H9 (cell line): ENCODE data around the gene ZNF135. TPM values are rescaled to one million over a fixed set of nuclear protein-coding genes. Genes with fewer than 3 reads are reported as not detected.
A peak's percentile ranks its signal among the peaks of the same experiment; 100 is the strongest.

Source experiments
- DNase-seq: peaks from one replicate; pipeline ENCODE4 v3.0.0-alpha.2; 2017
- H2AFZ ChIP-seq: one replicate; pipeline ENCODE4 v1.6.1; 2013; ENCODE audit warnings: mild to moderate bottlenecking, low read length, control low read depth, moderate library complexity
- H2AK5ac ChIP-seq: 2 replicates; pipeline ENCODE4 v1.6.1; 2013; ENCODE audit warnings: low read length, control low read depth, mixed read lengths; ENCODE audit not compliant: insufficient read length
- H2BK120ac ChIP-seq: one replicate; pipeline ENCODE4 v1.6.1; 2013; ENCODE audit warnings: low read depth, mild to moderate bottlenecking, low read length, control low read depth, inconsistent platforms; ENCODE audit not compliant: poor library complexity, severe bottlenecking
- H2BK12ac ChIP-seq: 2 replicates; pipeline ENCODE4 v1.6.1; 2013; ENCODE audit warnings: low read length, control low read depth, mixed read lengths, low read depth; ENCODE audit not compliant: insufficient read length
- H2BK15ac ChIP-seq: 2 replicates; pipeline ENCODE4 v1.6.1; 2013; ENCODE audit warnings: low read depth, low read length, control low read depth
- H2BK20ac ChIP-seq: one replicate; pipeline ENCODE4 v1.6.1; 2013; ENCODE audit warnings: low read depth, mild to moderate bottlenecking, low read length, control low read depth, inconsistent platforms; ENCODE audit not compliant: poor library complexity, severe bottlenecking
- H2BK5ac ChIP-seq: 2 replicates; pipeline ENCODE4 v1.6.1; 2013; ENCODE audit warnings: low read length, control low read depth, mixed read lengths; ENCODE audit not compliant: insufficient read length
- H3K14ac ChIP-seq: 2 replicates; pipeline ENCODE4 v1.6.1; 2013; ENCODE audit warnings: low read length, control low read depth; ENCODE audit not compliant: insufficient read depth
- H3K18ac ChIP-seq: 2 replicates; pipeline ENCODE4 v1.6.1; 2013; ENCODE audit warnings: low read depth, mild to moderate bottlenecking, mixed read lengths, low read length, control low read depth; ENCODE audit not compliant: insufficient read length
- H3K23ac ChIP-seq: 2 replicates; pipeline ENCODE4 v1.6.1; 2013; ENCODE audit warnings: low read length, control low read depth, mixed read lengths, low read depth; ENCODE audit not compliant: insufficient read length
- H3K23me2 ChIP-seq: 2 replicates; pipeline ENCODE4 v1.6.1; 2013; ENCODE audit warnings: low read depth, mild to moderate bottlenecking, mixed read lengths, low read length, control low read depth; ENCODE audit not compliant: insufficient read length, poor library complexity, severe bottlenecking
- H3K27ac ChIP-seq: 2 replicates; pipeline ENCODE4 v1.5.1; 2013; ENCODE audit warnings: low read length, control low read depth, mixed read lengths, low read depth; ENCODE audit not compliant: insufficient read length
- H3K27me3 ChIP-seq: 2 replicates; pipeline ENCODE4 v1.6.1; 2013; ENCODE audit warnings: low read length, control low read depth, inconsistent platforms; ENCODE audit not compliant: insufficient read depth
- H3K4ac ChIP-seq: 2 replicates; pipeline ENCODE4 v1.6.1; 2013; ENCODE audit warnings: low read depth, mild to moderate bottlenecking, control low read depth, inconsistent platforms, low read length, moderate library complexity
- H3K4me1 ChIP-seq: 2 replicates; pipeline ENCODE4 v1.6.1; 2013; ENCODE audit warnings: low read length, control low read depth, inconsistent platforms; ENCODE audit not compliant: insufficient read depth
- H3K4me2 ChIP-seq: 2 replicates; pipeline ENCODE4 v1.6.1; 2013; ENCODE audit warnings: low read length, control low read depth, mixed read lengths; ENCODE audit not compliant: insufficient read length, insufficient read depth
- H3K56ac ChIP-seq: 2 replicates; pipeline ENCODE4 v1.6.1; 2013; ENCODE audit warnings: low read depth, mild to moderate bottlenecking, mixed read lengths, low read length, control low read depth; ENCODE audit not compliant: insufficient read length
- H3K79me1 ChIP-seq: 2 replicates; pipeline ENCODE4 v1.6.1; 2013; ENCODE audit warnings: low read depth, mild to moderate bottlenecking, moderate library complexity, low read length, control low read depth, inconsistent platforms; ENCODE audit not compliant: insufficient read depth, poor library complexity, severe bottlenecking
- H3K79me2 ChIP-seq: 2 replicates; pipeline ENCODE4 v1.6.1; 2013; ENCODE audit warnings: low read length, control low read depth, inconsistent platforms; ENCODE audit not compliant: insufficient read depth
- H3K9ac ChIP-seq: 2 replicates; pipeline ENCODE4 v1.6.1; 2013; ENCODE audit warnings: low read length, control low read depth, mixed read lengths; ENCODE audit not compliant: insufficient read length; ENCODE audit errors: extremely low read depth
- H3K9me3 ChIP-seq: one replicate; pipeline ENCODE4 v1.6.1; 2013; ENCODE audit warnings: low read depth, low read length, inconsistent platforms; ENCODE audit not compliant: control insufficient read depth
- H3T11ph ChIP-seq: one replicate; pipeline ENCODE4 v1.6.1; 2013; ENCODE audit warnings: mild to moderate bottlenecking, low read length, control low read depth, inconsistent platforms
- H4K20me1 ChIP-seq: one replicate; pipeline ENCODE4 v1.6.1; 2013; ENCODE audit not compliant: control insufficient read depth, insufficient read length, insufficient read depth
- H4K5ac ChIP-seq: 2 replicates; pipeline ENCODE4 v1.6.1; 2013; ENCODE audit warnings: low read depth, mild to moderate bottlenecking, mixed read lengths, low read length, control low read depth; ENCODE audit not compliant: insufficient read length
- H4K8ac ChIP-seq: replicated peaks from 2 replicates; pipeline ENCODE4 v1.6.1; 2013; ENCODE audit warnings: low read length, control low read depth, mixed read lengths, low read depth; ENCODE audit not compliant: insufficient read length
- H4K91ac ChIP-seq: 2 replicates; pipeline ENCODE4 v1.6.1; 2013; ENCODE audit warnings: low read depth, mild to moderate bottlenecking, moderate library complexity, mixed read lengths, low read length, control low read depth; ENCODE audit not compliant: insufficient read length
- H3K27ac Mint-ChIP-seq, 3 experiments: 2 replicates in 2 of 3; 3 replicates in 1 of 3; pipeline ENCODE4 v1.8.0; 2020 to 2021; ENCODE audit warnings: mixed read lengths in 3 of 3, mild to moderate bottlenecking in 1 of 3, moderate library complexity in 1 of 3
- H3K27me3 Mint-ChIP-seq: 2 replicates; pipeline ENCODE4 v1.8.0; 2021; ENCODE audit warnings: low read depth, mild to moderate bottlenecking, moderate library complexity, mixed read lengths
- H3K36me3 Mint-ChIP-seq, 3 experiments: 2 replicates in 2 of 3; 3 replicates in 1 of 3; pipeline ENCODE4 v1.8.0; 2020 to 2021; ENCODE audit warnings: low read depth in 3 of 3, mixed read lengths in 3 of 3; ENCODE audit not compliant: insufficient read depth in 1 of 3
- H3K4me1 Mint-ChIP-seq, 2 experiments: 2 replicates each; pipeline ENCODE4 v1.8.0; 2020; ENCODE audit warnings: mixed read lengths in 2 of 2
- H3K4me3 Mint-ChIP-seq, 2 experiments: 2 replicates in 1 of 2; 3 replicates in 1 of 2; pipeline ENCODE4 v1.8.0; 2020 to 2021; ENCODE audit warnings: mild to moderate bottlenecking in 2 of 2, mixed read lengths in 2 of 2, moderate library complexity in 1 of 2
- H3K9me3 Mint-ChIP-seq, 2 experiments: 2 replicates in 1 of 2; 3 replicates in 1 of 2; pipeline ENCODE4 v1.8.0; 2020; ENCODE audit warnings: mild to moderate bottlenecking in 2 of 2, mixed read lengths in 2 of 2, moderate library complexity in 1 of 2
- CTCF ChIP-seq: fragments of 200-600 bp; sonication (generic); conservative IDR thresholded peaks from 3 replicates; pipeline ENCODE4 v1.8.0; 2021; ENCODE audit warnings: antibody characterized with exemption, mild to moderate bottlenecking
- WGBS: extraction: QIAGEN DNeasy Blood & Tissue Kit; methylation state at CpG from one replicate; pipeline ENCODE4 v1.1.7; 2013; ENCODE audit warnings: missing lambda C conversion rate, low lambda C conversion rate, mixed read lengths; ENCODE audit not compliant: insufficient read length; ENCODE audit errors: extremely low coverage; 5-methylcytosine and 5-hydroxymethylcytosine counted together
- total RNA-seq: library from RNA; stranded (reverse); gene quantifications from 2 replicates; pipeline ENCODE4 v1.2.1, GENCODE V29; 2021

The ZNF135 gene
- total RNA-seq, 1 experiment from 2014 or later, result 4.7 TPM

- H2BK5ac ChIP-seq, result no peak overlapping the region
- no peak overlapping the region for H2BK15ac ChIP-seq
- H3K36me3 Mint-ChIP-seq, result peaks cover 6 to 15% (median 10%) of the 10 kb centered on the region in 3 experiments; a peak in 6 of 7 replicates
- no peak overlapping the region for H2BK120ac ChIP-seq
- H3K9ac ChIP-seq, result no peak overlapping the region
- no peaks in the 10 kb centered on the region for H3K79me2 ChIP-seq
- peak overlapping the region in 1 of 2 experiments; percentile 47; a peak in 2 of 5 replicates for H3K4me3 Mint-ChIP-seq
- no peaks in the 10 kb centered on the region for H3K23me2 ChIP-seq
- peaks cover 23% of the 10 kb centered on the region for H3K27me3 Mint-ChIP-seq
- H3K56ac ChIP-seq, result no peak overlapping the region
- no peak overlapping the region for H3K27ac ChIP-seq
- H4K8ac ChIP-seq, result no peak overlapping the region
- no peak for TF ChIP-seq CTCF
- peaks cover 39 to 67% of the 10 kb centered on the region in 2 experiments for H3K9me3 Mint-ChIP-seq
- no peak overlapping the region for H2AK5ac ChIP-seq
- peaks cover 8 to 19% of the 10 kb centered on the region in 2 experiments for H3K4me1 Mint-ChIP-seq
- H3K9me3 ChIP-seq, result no peaks in the 10 kb centered on the region
- H2AFZ ChIP-seq, result no peak overlapping the region
- H3T11ph ChIP-seq, result no peak overlapping the region
- H2BK12ac ChIP-seq, result no peak overlapping the region
- no peak overlapping the region for H3K4ac ChIP-seq
- H4K91ac ChIP-seq, result no peak overlapping the region
- no peaks in the 10 kb centered on the region for H3K27me3 ChIP-seq
- no peaks in the 10 kb centered on the region for H4K20me1 ChIP-seq
- H3K79me1 ChIP-seq, result no peaks in the 10 kb centered on the region
- no peak overlapping the region for H2BK20ac ChIP-seq
- H3K27ac Mint-ChIP-seq, result no peak overlapping the region; a peak in 1 of 7 replicates
- H3K14ac ChIP-seq, result no peak overlapping the region
- no peak overlapping the region for H3K4me2 ChIP-seq
- no peak overlapping the region for H3K23ac ChIP-seq
- WGBS, result no CpG with 5 or more reads among the region's 8 CpGs
- H4K5ac ChIP-seq, result no peak overlapping the region
- no peak overlapping the region for H3K18ac ChIP-seq
- no peak for DNase-seq
- no peaks in the 10 kb centered on the region for H3K4me1 ChIP-seq
Measured at GRCh38 chr19:58035863-58036262, 23.2 kb upstream of the ZNF135 start.
